ENCODE measurements around the gene OLFML2A. TPM values are rescaled to one million over a fixed set of nuclear protein-coding genes. Genes with fewer than 3 reads are reported as not detected.
"Not testable (repeated sequence)": the region's sequence is repeated elsewhere in the genome, so short reads cannot be mapped to it uniquely, and the experiment has no call there.

The OLFML2A gene
- total RNA-seq (2021; fragmentation: NEBNext Ultra II Directional; extraction: Animal tissue kit (Norgen Biotek cat#: 25700)) = under 1 TPM; 0.30 to 0.88 (median 0.36) TPM
- long read RNA-seq = 0 reads

GRCh38 chr9:124776954-124777648 lies at the start of gene OLFML2A:
Gene OLFML2A (plus strand): TSS chr9:124777133. CDS start chr9:124777271, 138 bp downstream.
- Mint-ChIP-seq H3K4me1 (ENCODE audit: low read depth) (peaks cover 33% of the 10 kb centered on the region), H3K27ac (no peak within 1 kb of the TSS), H3K36me3 (ENCODE audit: low read depth) (no peaks in the 10 kb centered on the region), H3K4me3 (peak within 1 kb of the TSS; percentile 84), H3K9me3 (no peaks in the 10 kb centered on the region), H3K27me3 (ENCODE audit: insufficient read depth) (peaks cover 14% of the 10 kb centered on the region)
- TF ChIP-seq, protein P1, sequence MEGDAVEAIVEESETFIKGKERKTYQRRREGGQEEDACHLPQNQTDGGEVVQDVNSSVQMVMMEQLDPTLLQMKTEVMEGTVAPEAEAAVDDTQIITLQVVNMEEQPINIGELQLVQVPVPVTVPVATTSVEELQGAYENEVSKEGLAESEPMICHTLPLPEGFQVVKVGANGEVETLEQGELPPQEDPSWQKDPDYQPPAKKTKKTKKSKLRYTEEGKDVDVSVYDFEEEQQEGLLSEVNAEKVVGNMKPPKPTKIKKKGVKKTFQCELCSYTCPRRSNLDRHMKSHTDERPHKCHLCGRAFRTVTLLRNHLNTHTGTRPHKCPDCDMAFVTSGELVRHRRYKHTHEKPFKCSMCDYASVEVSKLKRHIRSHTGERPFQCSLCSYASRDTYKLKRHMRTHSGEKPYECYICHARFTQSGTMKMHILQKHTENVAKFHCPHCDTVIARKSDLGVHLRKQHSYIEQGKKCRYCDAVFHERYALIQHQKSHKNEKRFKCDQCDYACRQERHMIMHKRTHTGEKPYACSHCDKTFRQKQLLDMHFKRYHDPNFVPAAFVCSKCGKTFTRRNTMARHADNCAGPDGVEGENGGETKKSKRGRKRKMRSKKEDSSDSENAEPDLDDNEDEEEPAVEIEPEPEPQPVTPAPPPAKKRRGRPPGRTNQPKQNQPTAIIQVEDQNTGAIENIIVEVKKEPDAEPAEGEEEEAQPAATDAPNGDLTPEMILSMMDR (IDR thresholded peaks at IDR 0.05) = peak; percentile 75
- DNase-seq = no peak

DNA sequence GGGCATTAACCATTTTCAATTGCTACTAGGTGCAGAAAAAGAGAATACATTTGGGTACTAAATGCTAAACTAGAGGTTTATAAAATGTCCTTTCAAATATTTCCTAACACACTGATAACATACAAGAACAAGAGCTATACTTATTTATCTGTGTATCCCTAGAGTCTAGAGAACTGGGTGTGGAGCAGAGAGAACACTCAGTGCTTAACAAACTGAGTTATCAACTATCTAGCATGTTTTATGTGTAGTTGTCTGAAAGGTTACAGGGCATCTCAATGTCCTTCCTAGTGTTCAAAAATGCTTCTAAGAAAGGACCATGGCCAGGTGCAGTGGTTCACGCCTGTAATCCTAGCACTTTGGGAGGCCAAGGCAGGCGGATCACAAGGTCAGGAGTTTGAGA lies 46.2 kb upstream of the OLFML2A start:
- Mint-ChIP-seq H3K27me3 (ENCODE audit: insufficient read depth) (no peaks in the 10 kb centered on the region), H3K36me3 (ENCODE audit: low read depth) (no peaks in the 10 kb centered on the region), H3K27ac (no peak overlapping the region)

DNA sequence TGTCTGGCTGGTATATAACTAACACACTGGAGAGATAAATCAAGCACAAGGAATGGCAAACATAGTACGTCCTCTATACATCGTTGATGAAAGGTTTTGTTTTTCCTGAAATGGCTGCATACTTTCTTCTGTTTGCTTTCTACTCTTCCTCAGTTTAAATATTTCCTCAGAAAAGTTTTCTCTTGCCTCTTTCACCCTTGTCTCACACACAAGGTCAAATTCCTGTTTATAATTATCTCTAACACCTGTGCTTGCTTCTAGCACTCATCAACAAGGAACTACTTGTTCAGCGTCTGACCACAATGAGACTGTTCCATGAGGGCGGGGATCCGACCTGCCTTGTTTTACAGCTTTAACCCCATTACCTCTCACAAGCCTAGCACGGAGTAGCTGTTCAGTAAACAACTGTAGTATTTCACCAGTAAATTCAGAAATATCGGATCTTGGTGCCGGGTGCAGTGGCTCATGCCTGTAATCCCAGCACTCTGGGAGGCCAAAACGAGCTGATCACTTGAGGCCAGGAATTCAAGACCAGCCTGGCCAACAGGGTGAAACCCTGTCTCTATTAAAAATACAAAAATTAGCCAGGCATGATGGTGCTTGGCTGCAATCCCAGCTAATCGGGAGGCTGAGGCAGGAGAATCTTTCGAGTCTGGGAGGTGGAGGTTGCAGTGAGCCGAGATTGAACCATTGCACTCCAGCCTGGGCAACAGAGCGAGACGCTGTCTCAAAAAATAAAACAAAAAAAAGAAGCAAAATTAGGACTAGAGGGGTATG lies 42.8 kb upstream of the OLFML2A start:
- Mint-ChIP-seq H3K27me3 (ENCODE audit: insufficient read depth) (peaks cover 2% of the 10 kb centered on the region; the same call in 1 of the 2 replicates), H3K9me3 (no peaks in the 10 kb centered on the region), H3K4me1 (ENCODE audit: low read depth) (peaks cover 20% of the 10 kb centered on the region), H3K36me3 (ENCODE audit: low read depth) (no peaks in the 10 kb centered on the region), H3K4me3 (no peak overlapping the region), H3K27ac (no peak overlapping the region)
- no peak for DNase-seq
- TF ChIP-seq, protein P1 (IDR thresholded peaks at IDR 0.05) = no peak

More for the DNA sequence above, 46.2 kb upstream of the OLFML2A start:
- TF ChIP-seq, protein P1 (IDR thresholded peaks at IDR 0.05) = no peak
- no peak for DNase-seq
- Mint-ChIP-seq H3K4me1 (ENCODE audit: low read depth) (peaks cover 28% of the 10 kb centered on the region), H3K9me3 (no peaks in the 10 kb centered on the region), H3K4me3 (no peak overlapping the region)

- Mint-ChIP-seq H3K4me1 (ENCODE audit: low read depth) (peaks cover 20% of the 10 kb centered on the region), H3K27ac (peak overlapping the region; percentile 34; the same call in 1 of the 2 replicates)
- DNase-seq; H3K9me3 Mint-ChIP-seq; H3K27me3 Mint-ChIP-seq (ENCODE audit: insufficient read depth); H3K4me3 Mint-ChIP-seq; H3K36me3 Mint-ChIP-seq (ENCODE audit: low read depth): not testable (repeated sequence)
Observed at GRCh38 chr9:124734741-124735083, 42.2 kb upstream of the OLFML2A start.

DNA sequence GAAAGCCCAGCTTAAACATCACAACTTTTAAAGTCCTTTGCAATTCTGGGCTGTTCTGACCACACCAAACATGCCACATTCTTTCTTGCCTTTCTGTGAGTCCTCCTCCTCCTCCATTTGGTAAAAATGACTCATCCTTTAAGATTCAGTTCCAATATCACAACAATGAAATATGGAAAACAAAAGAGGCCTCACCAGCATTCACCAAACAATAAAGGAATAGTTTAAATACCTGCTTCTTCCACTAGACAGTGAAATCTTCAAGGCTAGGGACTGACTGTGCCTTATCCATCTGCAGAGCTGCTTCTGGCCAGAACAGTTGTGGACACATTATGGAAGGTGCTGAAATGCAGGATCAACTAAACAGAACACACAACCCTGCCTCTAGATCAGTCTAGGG lies 41.8 kb upstream of the OLFML2A start:
- peaks cover 20% of the 10 kb centered on the region for H3K4me1 Mint-ChIP-seq (ENCODE audit: low read depth)
- H3K4me3 Mint-ChIP-seq = no peak overlapping the region
- H3K27me3 Mint-ChIP-seq (ENCODE audit: insufficient read depth) = peaks cover 2% of the 10 kb centered on the region; the same call in 1 of the 2 replicates
- H3K36me3 Mint-ChIP-seq (ENCODE audit: low read depth) = no peaks in the 10 kb centered on the region
- peak; percentile 28 for DNase-seq
- H3K27ac Mint-ChIP-seq = peak overlapping the region; percentile 34
- TF ChIP-seq, protein P1 (IDR thresholded peaks at IDR 0.05) = no peak
- H3K9me3 Mint-ChIP-seq = no peaks in the 10 kb centered on the region

DNA sequence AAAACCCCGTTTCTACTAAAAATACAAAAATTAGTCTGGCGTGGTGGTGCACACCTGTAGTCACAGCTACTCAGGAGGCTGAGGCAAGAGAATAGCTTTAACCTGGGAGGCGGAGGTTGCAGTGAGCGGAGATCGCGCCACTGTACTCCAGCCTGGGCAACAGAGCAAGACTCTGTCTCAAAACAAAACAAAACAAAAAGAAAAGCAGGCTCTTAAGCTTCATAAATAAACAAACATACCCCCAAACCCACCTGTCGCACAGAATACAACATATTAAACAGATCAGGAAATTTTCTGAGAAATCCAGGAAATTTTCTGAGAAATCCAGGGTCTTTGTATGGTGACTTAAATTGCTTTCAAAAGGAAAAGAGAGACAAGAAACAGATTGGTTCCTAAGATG lies 38.9 kb upstream of the OLFML2A start:
- not testable (repeated sequence) for H3K27ac Mint-ChIP-seq

More for the DNA sequence above, 38.9 kb upstream of the OLFML2A start:
- H3K4me1 Mint-ChIP-seq (ENCODE audit: low read depth) = peaks cover 29% of the 10 kb centered on the region
- not testable (repeated sequence) for H3K4me3 Mint-ChIP-seq; H3K9me3 Mint-ChIP-seq; DNase-seq; H3K36me3 Mint-ChIP-seq (ENCODE audit: low read depth); H3K27me3 Mint-ChIP-seq (ENCODE audit: insufficient read depth)
